Thyroid gland (tissue), 4 donors: ENCODE results near the gene SYNCRIP. TPM values are rescaled to one million over a fixed set of nuclear protein-coding genes. Genes with fewer than 3 reads are reported as not detected.
A peak's percentile ranks its signal among the peaks of the same experiment; 100 is the strongest.

Source experiments
- DNase-seq, 2 donors: peaks; one replicate each; pipeline ENCODE4 v3.0.0-alpha.2; 2019
- H3K27ac ChIP-seq, 3 donors: fragments of 200-600 bp; sonication (generic); 1 replicate in 2 of 3; 2 replicates in 1 of 3; pipeline ENCODE4 v1.5.1; 2016 to 2019; ENCODE audit warnings: mild to moderate bottlenecking in 1 of 3, moderate library complexity in 1 of 3
- H3K27me3 ChIP-seq: fragments of 200-600 bp; sonication (generic); one replicate; pipeline ENCODE4 v1.5.1; 2019
- H3K36me3 ChIP-seq, 2 donors: fragments of 200-600 bp; sonication (generic); one replicate each; pipeline ENCODE4 v1.5.1; 2016 to 2019
- H3K4me1 ChIP-seq, 2 donors: fragments of 200-600 bp; sonication (generic); one replicate each; pipeline ENCODE4 v1.5.1; 2017 to 2019
- H3K4me3 ChIP-seq, 3 donors: fragments of 200-600 bp; sonication (generic); replicated peaks in 1 of 3; 1 replicate in 2 of 3; 2 replicates in 1 of 3; pipeline ENCODE4 v1.5.1; 2016; ENCODE audit warnings: mild to moderate bottlenecking in 1 of 3
- H3K9me3 ChIP-seq: fragments of 200-600 bp; sonication (generic); one replicate; pipeline ENCODE4 v1.5.1; 2017
- CTCF ChIP-seq, 6 experiments: fragments of 200-600 bp in 3 of 6; fragments of 450-650 bp in 3 of 6; sonication (generic) in 3 of 6; IDR thresholded peaks; one replicate each; pipeline ENCODE4 v1.5.1; 2016 to 2019; ENCODE audit warnings: antibody characterized with exemption in 6 of 6, mild to moderate bottlenecking in 2 of 6, inconsistent platforms in 1 of 6, moderate library complexity in 1 of 6
- POLR2A ChIP-seq, 2 donors: fragments of 450-650 bp; IDR thresholded peaks; one replicate each; pipeline ENCODE4 v1.6.1; 2017; ENCODE audit warnings: antibody characterized with exemption in 2 of 2, mild to moderate bottlenecking in 2 of 2, moderate library complexity in 1 of 2
- WGBS, 2 donors: methylation state at CpG; one replicate each; pipeline ENCODE4 v1.1.5; 2017; 5-methylcytosine and 5-hydroxymethylcytosine counted together
- intact Hi-C: fragments of 100-400 bp; cut with DNase I; formaldehyde crosslinking; loops from one replicate; pipeline ENCODE4 v1.15.1; 2023
- total RNA-seq, 4 donors: library from RNA; depleted of rRNA; stranded (reverse); fragments of >200 nt; gene quantifications; one replicate each; pipeline ENCODE4 v1.2.3, GENCODE V29; 2016

SYNCRIP gene
- total RNA-seq, 4 donors from 2014 or later, result 107 to 144 (median 125) TPM

- Histone ChIP-seq H3K4me1 (no peaks in the 10 kb centered on the region), H3K27me3 (no peaks in the 10 kb centered on the region), H3K36me3 (no peaks in the 10 kb centered on the region), H3K9me3 (no peaks in the 10 kb centered on the region), H3K4me3 (no peak overlapping the region), H3K27ac (no peak overlapping the region)
- 85 to 87% methylated on average over 11 of the region's 11 CpGs for WGBS, 2 donors
- TF ChIP-seq POLR2A (IDR thresholded peaks at IDR 0.05) (no peak), CTCF (IDR thresholded peaks at IDR 0.05) (no peak)
- no peak for DNase-seq
- intact Hi-C loops, result no loop called here
Measured at GRCh38 chr6:85600713-85601313, 41.9 kb downstream of the SYNCRIP start.

- TF ChIP-seq POLR2A (IDR thresholded peaks at IDR 0.05) (no peak), CTCF (IDR thresholded peaks at IDR 0.05) (no peak)
- Histone ChIP-seq H3K4me1 (peaks cover 9 to 22% of the 10 kb centered on the region in 2 donors), H3K27me3 (no peaks in the 10 kb centered on the region), H3K27ac (peak overlapping the region; percentile 92 to 94 (median 93)), H3K36me3 (no peaks in the 10 kb centered on the region), H3K4me3 (peak overlapping the region; percentile 80 to 95 (median 80)), H3K9me3 (no peaks in the 10 kb centered on the region)
- intact Hi-C loops, result loop anchor here (5.0 kb wide), 1 partner anchor 48 kb away; the partner anchor contains the start of gene SYNCRIP
- 1 to 2% methylated on average over 28 to 31 of the region's 35 CpGs for WGBS, 2 donors
- DNase-seq, result peak; percentile 55 to 57
Measured at GRCh38 chr6:85594197-85594930, 48.3 kb downstream of the SYNCRIP start.

GRCh38 chr6:85593438-85594196, 49.1 kb downstream of the SYNCRIP start, which contains the start of gene SNX14:
SNX14 (minus strand) TSS chr6:85593858; CDS start chr6:85593718, 140 bp downstream.
- TF ChIP-seq CTCF (IDR thresholded peaks at IDR 0.05) (peak in 3 of 6 experiments; percentile 19 to 35 (median 24)), POLR2A (IDR thresholded peaks at IDR 0.05) (peak; percentile 37 to 93)
- Histone ChIP-seq H3K27ac (peak within 1 kb of the TSS; percentile 92 to 94 (median 93)), H3K36me3 (no peaks in the 10 kb centered on the region), H3K4me3 (peak within 1 kb of the TSS; percentile 80 to 95 (median 80)), H3K4me1 (peaks cover 9 to 22% of the 10 kb centered on the region in 2 donors), H3K9me3 (no peaks in the 10 kb centered on the region), H3K27me3 (no peaks in the 10 kb centered on the region)
- 0 to 1% methylated on average over 8 to 56 of the region's 82 CpGs for WGBS, 2 donors
- peak; percentile 97 to 99 for DNase-seq
- intact Hi-C loops, result loop anchor here (5.0 kb wide), 1 partner anchor 49 kb away; the partner anchor contains the start of gene SYNCRIP

GRCh38 chr6:85592033-85592432, 50.7 kb downstream of the SYNCRIP start:
- intact Hi-C loops, result loop anchor here (5.0 kb wide), 1 partner anchor 50 kb away; the partner anchor contains the start of gene SYNCRIP
- Histone ChIP-seq H3K9me3 (no peaks in the 10 kb centered on the region), H3K27me3 (no peaks in the 10 kb centered on the region), H3K4me1 (peaks cover 9 to 22% of the 10 kb centered on the region in 2 donors), H3K27ac (no peak overlapping the region), H3K36me3 (no peaks in the 10 kb centered on the region), H3K4me3 (no peak overlapping the region)
- TF ChIP-seq CTCF (IDR thresholded peaks at IDR 0.05), result no peak
- no peak for TF ChIP-seq POLR2A (IDR thresholded peaks at IDR 0.05)
- DNase-seq, result no peak
- WGBS, 2 donors, result 98 to 100% methylated on average over 1 of the region's 1 CpG
